RWPE2 (cell line): ENCODE data around the gene BLTP2.

Source experiments
- ATAC-seq: fragments of 200-7000 bp; cut with Tn5 transposase; 3 replicates; pipeline ENCODE4 v1.9.1; 2021; ENCODE audit warnings: low read depth
- DNase-seq: peaks from one replicate; pipeline ENCODE4 v3.0.0-alpha.2; 2020; ENCODE audit warnings: low spot score
- H3K27ac ChIP-seq: fragments of 450-650 bp; 2 replicates; pipeline ENCODE4 v1.5.1; 2017; ENCODE audit warnings: mild to moderate bottlenecking; ENCODE audit not compliant: poor library complexity, severe bottlenecking
- H3K27me3 ChIP-seq: fragments of 250-450 bp; sonication (Bioruptor Pico); 2 replicates; pipeline ENCODE4 v1.5.1; 2021; ENCODE audit warnings: mild to moderate bottlenecking, moderate library complexity; ENCODE audit not compliant: insufficient read depth, poor library complexity, severe bottlenecking
- H3K36me3 ChIP-seq: fragments of 250-450 bp; sonication (Bioruptor Pico); 2 replicates; pipeline ENCODE4 v1.5.1; 2020; ENCODE audit warnings: low read depth, mild to moderate bottlenecking, moderate library complexity
- H3K4me1 ChIP-seq: fragments of 250-450 bp; sonication (Bioruptor Pico); 2 replicates; pipeline ENCODE4 v1.5.1; 2021; ENCODE audit warnings: mild to moderate bottlenecking, moderate library complexity; ENCODE audit not compliant: insufficient read depth, poor library complexity, severe bottlenecking
- H3K4me3 ChIP-seq: fragments of 250-450 bp; sonication (Bioruptor Pico); 2 replicates; pipeline ENCODE4 v1.5.1; 2021; ENCODE audit warnings: mild to moderate bottlenecking, moderate library complexity; ENCODE audit not compliant: severe bottlenecking
- H3K9me3 ChIP-seq: fragments of 250-450 bp; sonication (Bioruptor Pico); 2 replicates; pipeline ENCODE4 v1.5.1; 2021; ENCODE audit warnings: mild to moderate bottlenecking, moderate library complexity; ENCODE audit not compliant: severe bottlenecking
- CTCF ChIP-seq: fragments of 450-650 bp; IDR thresholded peaks from one replicate; pipeline ENCODE4 v1.5.1; 2017; ENCODE audit warnings: mild to moderate bottlenecking, moderate library complexity; ENCODE audit not compliant: poor library complexity, severe bottlenecking

BLTP2 gene

DNA sequence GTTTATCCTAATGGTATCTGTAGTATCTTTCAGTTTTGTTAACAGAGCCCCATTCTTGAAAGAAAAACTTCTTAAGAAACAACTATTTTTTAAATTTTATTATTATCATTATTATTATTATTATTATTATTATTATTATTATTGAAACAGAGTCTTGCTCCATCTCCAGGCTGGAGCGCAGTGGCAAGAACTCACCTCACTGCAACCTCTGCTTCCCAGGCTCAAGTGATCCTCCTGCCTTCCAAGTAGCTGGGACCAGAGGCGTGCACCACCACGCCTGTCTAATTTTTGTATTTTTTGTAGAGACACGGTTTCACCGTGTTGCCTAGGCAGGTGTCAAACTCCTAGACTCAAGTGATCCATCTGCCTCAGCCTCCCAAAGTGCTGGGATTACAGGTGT, 40.4 kb upstream of the BLTP2 start:
- Histone ChIP-seq H3K9me3 (no peaks in the 10 kb centered on the region), H3K27me3 (no peaks in the 10 kb centered on the region), H3K27ac (no peak overlapping the region), H3K36me3 (peaks cover 99% of the 10 kb centered on the region), H3K4me1 (no peaks in the 10 kb centered on the region), H3K4me3 (no peak overlapping the region)
- ATAC-seq (no peak), DNase-seq (no peak)
- TF ChIP-seq CTCF = no peak

DNA sequence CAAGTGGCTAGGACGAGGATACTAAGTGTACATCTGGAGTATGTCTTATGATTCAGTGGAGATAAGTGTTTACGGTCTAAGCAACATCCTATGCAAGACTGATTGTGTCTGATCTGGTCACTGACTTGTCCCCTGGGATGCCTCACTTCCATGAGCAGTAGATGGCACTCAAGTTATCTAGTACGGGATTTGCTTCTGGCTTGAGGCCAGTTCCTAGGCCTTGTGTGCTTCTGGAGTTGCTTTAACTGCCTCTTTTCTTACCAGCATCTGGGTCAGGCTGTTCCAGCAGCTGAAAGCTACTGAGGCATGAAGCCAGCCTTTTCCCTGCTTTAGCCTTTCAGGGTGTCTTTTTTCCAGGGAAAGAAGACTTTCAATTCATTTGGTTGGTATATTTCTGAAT, 40.0 kb upstream of the BLTP2 start:
- no peak for DNase-seq
- H3K36me3 ChIP-seq = peaks cover 99% of the 10 kb centered on the region
- TF ChIP-seq CTCF = peak; percentile 27
- no peaks in the 10 kb centered on the region for H3K4me1 ChIP-seq
- no peak overlapping the region for H3K27ac ChIP-seq
- no peaks in the 10 kb centered on the region for H3K27me3 ChIP-seq
- no peak overlapping the region for H3K4me3 ChIP-seq
- no peaks in the 10 kb centered on the region for H3K9me3 ChIP-seq
- peak; percentile 19; the same call in 1 of the 3 replicates for ATAC-seq

DNA sequence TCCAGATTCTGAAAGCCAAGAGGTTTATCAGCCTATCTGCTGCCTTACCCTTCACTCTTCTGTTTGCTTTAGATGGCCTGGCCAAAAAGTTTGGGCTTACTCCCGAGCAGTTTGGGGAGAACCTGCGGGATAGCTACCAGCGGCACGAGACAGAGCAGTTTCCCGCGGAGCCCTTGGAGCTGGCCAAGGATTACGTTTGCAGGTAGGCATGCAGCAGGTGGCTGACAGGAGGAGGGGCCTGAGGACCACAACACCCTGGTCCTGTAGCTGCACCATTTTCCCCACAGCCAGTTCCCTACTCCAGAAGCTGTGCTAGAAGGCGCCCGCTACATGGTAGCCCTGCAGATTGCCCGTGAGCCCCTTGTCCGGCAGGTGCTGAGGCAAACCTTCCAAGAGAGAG, 37.7 kb upstream of the BLTP2 start:
- DNase-seq (no peak), ATAC-seq (no peak)
- Histone ChIP-seq H3K27ac (no peak overlapping the region), H3K4me3 (no peak overlapping the region), H3K36me3 (peaks cover 95% of the 10 kb centered on the region), H3K9me3 (no peaks in the 10 kb centered on the region), H3K27me3 (no peaks in the 10 kb centered on the region), H3K4me1 (no peaks in the 10 kb centered on the region)
- TF ChIP-seq CTCF = no peak

- TF ChIP-seq CTCF = peak; percentile 76
- no peaks in the 10 kb centered on the region for H3K4me1 ChIP-seq
- DNase-seq = no peak
- no peak overlapping the region for H3K4me3 ChIP-seq
- no peaks in the 10 kb centered on the region for H3K9me3 ChIP-seq
- ATAC-seq = peak; percentile 71
- no peaks in the 10 kb centered on the region for H3K27me3 ChIP-seq
- peaks cover 97% of the 10 kb centered on the region for H3K36me3 ChIP-seq
- no peak overlapping the region for H3K27ac ChIP-seq
Measured at GRCh38 chr17:28675980-28676379, 31.0 kb upstream of the BLTP2 start.

- Histone ChIP-seq H3K9me3 (no peaks in the 10 kb centered on the region), H3K4me1 (no peaks in the 10 kb centered on the region), H3K4me3 (no peak overlapping the region), H3K27ac (no peak overlapping the region), H3K36me3 (peaks cover 97% of the 10 kb centered on the region), H3K27me3 (no peaks in the 10 kb centered on the region)
- no peak for TF ChIP-seq CTCF
- ATAC-seq (no peak), DNase-seq (no peak)
Measured at GRCh38 chr17:28675490-28675889, 30.5 kb upstream of the BLTP2 start.
